ENCODE measurements around the gene NLGN1.

Gene NLGN1

GRCh38 chr3:173863551-173863950, 466.0 kb downstream of the NLGN1 start:
- H3K27ac ChIP-seq, result no peak overlapping the region
- TF ChIP-seq CTCF (conservative IDR thresholded peaks at IDR 0.05), result no peak

- no peak overlapping the region for H3K27ac ChIP-seq
- no peak for TF ChIP-seq CTCF (conservative IDR thresholded peaks at IDR 0.05)
Observed at GRCh38 chr3:173865900-173866498, 468.5 kb downstream of the NLGN1 start.

- TF ChIP-seq CTCF (conservative IDR thresholded peaks at IDR 0.05), result no peak
- no peak overlapping the region for H3K27ac ChIP-seq
Observed at GRCh38 chr3:173869766-173870165, 472.2 kb downstream of the NLGN1 start.

- no peak for TF ChIP-seq CTCF (conservative IDR thresholded peaks at IDR 0.05)
- H3K27ac ChIP-seq, result no peak overlapping the region
Observed at GRCh38 chr3:173870976-173871375, 473.4 kb downstream of the NLGN1 start.

- no peak for TF ChIP-seq CTCF (conservative IDR thresholded peaks at IDR 0.05)
- H3K27ac ChIP-seq, result no peak overlapping the region
Observed at GRCh38 chr3:173875790-173876189, 478.2 kb downstream of the NLGN1 start.

- H3K27ac ChIP-seq, result no peak overlapping the region
- peak; percentile 30; the same call in 1 of the 2 replicates for TF ChIP-seq CTCF (conservative IDR thresholded peaks at IDR 0.05)
Observed at GRCh38 chr3:173876476-173876875, 478.9 kb downstream of the NLGN1 start.

GRCh38 chr3:173887888-173888287, 490.3 kb downstream of the NLGN1 start:
- no peak for TF ChIP-seq CTCF (conservative IDR thresholded peaks at IDR 0.05)
- no peak overlapping the region for H3K27ac ChIP-seq
